HG02642 (cell line): ENCODE measurements around the gene UPF1.

Experiments used
- ATAC-seq: cut with Tn5 transposase; IDR thresholded peaks from one replicate; pipeline ENCODE4 v1.9.1; 2021; ENCODE audit warnings: mild to moderate bottlenecking; ENCODE audit not compliant: unreplicated experiment, poor library complexity

The UPF1 gene

GRCh38 chr19:18831524-18832305 is at the start of gene UPF1:
Gene UPF1, plus strand, starts transcription at chr19:18831959. Its CDS starts 251 bp downstream, at chr19:18832210.
- peak; percentile 81 for ATAC-seq

DNA sequence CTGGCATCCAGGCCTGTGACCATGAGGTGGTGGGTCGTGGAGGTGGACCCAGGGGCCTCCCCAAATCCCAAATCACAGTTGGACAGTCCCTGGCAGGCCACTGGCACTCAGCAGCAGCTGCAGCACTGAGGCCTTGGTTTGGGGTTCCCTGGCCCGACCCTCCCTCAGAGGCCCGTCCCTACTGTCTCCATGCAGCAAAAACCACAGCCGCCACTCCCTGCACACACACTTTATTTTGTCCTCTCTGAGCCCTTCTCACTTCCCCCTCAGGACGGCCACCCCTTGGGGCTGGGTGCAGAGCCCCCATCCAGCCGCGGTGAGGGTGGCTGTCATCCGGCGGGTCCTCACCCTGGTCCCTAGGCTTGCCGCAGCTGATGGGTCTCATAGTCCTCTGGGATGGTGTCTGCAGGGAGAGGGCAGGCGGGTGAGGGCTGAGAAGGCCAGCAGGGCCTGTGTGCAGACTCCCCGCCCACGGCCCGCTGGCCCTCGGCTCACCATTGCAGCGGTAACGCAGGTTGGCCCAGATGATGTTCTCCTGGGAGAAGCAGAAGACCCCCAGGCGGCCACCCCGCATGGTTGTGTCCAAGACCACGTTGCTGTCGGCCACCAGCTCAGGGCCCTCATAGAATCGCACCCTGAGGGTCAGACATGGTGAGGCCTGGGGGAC is 49.1 kb upstream of the UPF1 start:
- ATAC-seq = no peak

DNA sequence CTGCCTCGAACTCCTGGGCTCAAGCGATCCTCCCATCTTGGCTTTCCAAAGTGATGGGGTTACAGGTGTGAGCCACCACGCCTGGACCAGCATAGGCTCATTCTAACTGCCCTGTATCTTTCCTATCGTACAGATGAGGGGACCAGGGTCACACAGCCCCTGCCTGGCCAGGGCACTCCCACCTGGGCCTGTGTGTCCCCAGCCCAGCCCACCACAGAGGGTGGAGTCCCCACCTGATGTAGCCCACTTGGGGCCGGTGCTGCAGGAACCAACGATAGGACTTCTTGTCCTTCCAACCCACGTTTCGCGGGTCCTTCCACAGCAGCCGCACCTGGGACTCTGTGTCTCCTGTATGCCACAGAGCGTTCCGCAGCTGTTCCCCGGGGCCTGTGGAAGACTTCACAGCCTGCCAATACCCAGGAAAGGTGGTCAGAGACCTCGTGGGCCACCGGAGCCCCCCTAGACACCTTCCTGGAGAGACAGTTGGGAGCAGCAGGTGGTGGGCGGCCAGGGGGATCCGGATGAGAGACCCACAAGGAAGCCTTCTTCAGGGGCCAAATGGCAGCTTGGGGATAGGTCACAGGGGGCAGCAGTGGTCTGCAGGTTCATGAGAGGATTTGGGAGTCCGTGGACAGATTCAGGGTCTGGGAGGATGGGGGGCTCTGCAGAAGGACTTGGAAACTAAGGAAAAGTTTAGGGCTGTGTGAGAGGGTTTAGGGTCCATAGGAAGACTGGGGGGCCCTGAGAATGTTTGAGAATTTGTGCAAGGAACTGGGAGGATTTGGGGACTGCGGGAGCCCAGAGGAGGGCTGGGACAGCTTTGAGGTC is 47.6 kb upstream of the UPF1 start:
- ATAC-seq = no peak

DNA sequence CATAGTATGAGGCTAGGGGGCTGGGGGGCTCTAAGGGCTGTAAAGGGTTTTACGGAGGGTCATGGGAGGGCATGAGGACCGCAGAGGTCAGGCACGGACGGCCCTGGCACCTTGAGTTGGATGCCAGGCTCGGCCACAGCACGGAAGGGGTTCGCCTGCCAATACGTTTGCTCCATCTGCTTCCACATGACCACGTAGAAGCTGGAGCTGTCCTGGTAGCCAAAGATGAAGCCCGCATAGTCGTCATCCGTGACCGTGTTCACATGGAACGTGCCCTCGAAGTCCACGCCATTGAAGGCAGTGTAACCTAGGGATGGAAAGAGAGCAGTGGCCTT is 47.0 kb upstream of the UPF1 start:
- no peak for ATAC-seq

GRCh38 chr19:18785179-18786124 is 46.3 kb upstream of the UPF1 start:
- ATAC-seq = no peak

DNA sequence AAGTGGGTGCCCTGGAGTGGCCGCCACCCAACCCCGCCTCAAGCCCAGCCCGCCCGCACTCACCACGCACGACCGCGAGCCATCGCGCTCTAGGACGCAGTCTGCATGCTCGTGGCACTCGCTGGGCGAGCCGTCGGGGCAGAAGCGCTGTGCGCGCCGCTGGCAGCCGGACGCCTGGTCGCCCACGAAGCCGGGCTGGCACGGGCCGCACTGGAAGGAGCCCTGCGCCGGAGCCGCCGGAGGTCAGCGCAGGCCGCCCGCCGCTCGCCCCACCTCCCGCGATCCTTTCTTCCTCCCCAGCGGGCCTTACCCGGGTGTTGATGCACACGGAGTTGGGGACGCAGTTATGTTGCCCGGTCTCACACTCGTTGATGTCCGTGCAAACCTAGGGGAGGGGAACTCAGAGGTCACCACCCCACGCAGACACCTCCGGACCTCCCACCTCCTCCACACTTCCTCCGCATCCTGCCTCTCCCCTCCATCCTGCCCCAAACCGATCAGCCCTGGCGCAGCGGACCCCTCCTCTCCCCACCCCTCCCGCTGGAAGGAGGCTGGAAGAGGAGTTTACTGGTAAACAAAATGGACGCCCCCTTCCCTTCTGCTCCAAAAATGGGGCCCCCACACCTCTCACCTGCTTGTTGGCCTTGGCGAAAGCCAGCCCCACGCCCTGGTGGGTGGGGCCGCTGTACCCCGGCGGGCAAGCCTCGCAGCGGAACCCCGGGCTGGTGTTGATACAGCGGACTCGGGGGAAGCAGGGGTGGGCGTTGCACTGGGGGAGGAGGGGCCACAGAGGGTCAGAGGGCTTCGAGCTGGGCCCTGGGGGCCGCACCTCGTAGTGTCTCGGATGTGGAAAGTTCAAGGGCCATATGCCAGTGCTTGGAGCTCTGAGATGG is 43.0 kb upstream of the UPF1 start:
- no peak for ATAC-seq

- no peak for ATAC-seq
Observed at GRCh38 chr19:18789422-18789869, 42.3 kb upstream of the UPF1 start.

GRCh38 chr19:18789883-18790565 is 41.7 kb upstream of the UPF1 start:
- ATAC-seq = no peak

GRCh38 chr19:18790566-18791314 is 41.0 kb upstream of the UPF1 start, which contains the start of gene COMP:
Gene COMP, minus strand, starts transcription at chr19:18791305. Its CDS starts 36 bp downstream, at chr19:18791269.
- no peak for ATAC-seq

DNA sequence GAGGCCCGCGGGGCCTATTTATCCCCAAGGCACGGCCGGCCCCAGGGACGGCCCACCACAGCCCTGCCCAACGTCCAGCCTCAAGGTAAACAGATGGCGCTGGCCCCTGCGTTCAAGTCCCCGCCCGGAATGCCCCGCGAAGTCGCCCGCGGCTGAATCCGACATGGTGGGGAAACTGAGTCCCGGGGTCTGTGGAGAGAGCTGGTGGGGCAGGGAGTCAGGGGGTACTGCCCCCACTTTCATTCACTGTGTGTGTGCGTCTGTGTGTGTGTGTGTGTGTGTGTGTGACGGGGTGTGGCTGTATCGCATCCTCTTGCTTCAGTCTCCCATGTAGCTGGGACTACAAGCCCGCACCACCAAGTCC is 40.5 kb upstream of the UPF1 start:
- ATAC-seq = no peak

DNA sequence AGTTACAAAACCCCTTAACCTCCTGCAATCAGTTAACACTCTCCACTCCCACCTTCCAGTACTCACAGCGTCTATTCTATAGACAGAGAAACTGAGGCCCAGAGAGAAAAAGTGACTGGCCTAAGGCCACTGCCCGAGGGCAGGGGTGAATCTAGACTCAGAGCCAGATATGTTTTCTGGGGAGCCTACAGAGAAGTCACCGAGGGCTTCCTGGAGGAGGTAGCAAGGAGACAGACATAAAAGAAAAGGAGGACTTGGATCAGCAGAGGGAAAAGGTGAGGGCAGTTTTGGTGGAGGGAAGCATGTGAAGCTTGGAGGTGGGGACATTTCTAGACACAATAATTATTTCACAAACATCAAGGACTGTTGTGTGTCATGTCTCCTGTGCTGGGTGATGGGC is 39.1 kb upstream of the UPF1 start:
- ATAC-seq = no peak

- no peak for ATAC-seq
Observed at GRCh38 chr19:18793144-18794028, 38.4 kb upstream of the UPF1 start.

DNA sequence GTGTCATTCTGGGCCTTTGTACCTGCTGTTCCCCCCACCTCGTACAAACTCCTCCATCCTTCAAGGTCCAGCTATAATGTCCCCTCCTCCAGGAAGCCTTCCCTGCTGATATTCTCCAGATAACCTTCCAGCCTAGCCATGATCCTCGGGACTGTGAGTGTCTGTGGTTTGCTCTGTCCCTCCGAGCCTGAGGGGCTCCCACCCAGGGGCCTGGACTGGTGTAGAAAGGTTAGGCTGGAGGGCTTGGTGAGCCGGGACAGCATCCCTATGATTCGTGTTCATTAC is 37.8 kb upstream of the UPF1 start:
- no peak for ATAC-seq

DNA sequence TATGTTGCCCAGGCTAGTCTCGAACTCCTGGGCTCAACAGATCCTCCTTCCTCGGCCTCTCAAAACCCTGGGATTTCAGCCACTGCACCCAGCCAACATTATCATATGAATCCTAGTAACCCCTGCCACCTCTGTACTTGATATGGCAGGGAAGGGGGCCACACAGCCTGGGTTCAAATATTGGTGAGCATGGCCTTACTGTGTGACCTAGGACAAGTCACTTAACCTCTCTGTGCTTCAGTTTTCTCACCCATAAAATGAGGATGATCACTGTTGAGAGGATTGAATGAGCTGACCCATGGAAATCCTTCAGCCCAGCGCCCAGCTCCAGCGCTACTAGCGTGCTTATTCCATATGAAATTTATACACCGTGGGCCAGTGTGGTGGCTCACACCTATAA is 37.1 kb upstream of the UPF1 start:
- ATAC-seq = no peak

DNA sequence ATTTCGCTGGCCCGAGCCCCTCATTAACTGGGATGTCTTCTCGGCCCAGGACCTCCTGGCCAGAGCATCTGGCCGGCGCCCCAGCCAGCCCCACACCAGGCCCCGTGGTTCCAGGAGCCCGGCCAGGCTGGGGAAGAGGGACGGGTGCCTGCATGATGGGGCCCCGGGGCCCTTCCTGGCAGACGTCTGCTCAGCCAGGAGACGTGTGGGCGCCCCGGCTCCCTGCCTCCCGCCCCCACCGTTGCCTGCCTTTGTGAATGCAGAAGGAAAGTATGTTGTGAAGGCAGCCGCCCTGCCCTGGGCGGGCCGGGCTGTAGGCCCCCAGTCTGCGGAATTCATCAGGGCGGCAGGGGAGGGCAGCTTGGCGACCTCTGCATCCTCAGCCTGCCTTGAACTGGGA is 36.2 kb upstream of the UPF1 start:
- no peak for ATAC-seq

DNA sequence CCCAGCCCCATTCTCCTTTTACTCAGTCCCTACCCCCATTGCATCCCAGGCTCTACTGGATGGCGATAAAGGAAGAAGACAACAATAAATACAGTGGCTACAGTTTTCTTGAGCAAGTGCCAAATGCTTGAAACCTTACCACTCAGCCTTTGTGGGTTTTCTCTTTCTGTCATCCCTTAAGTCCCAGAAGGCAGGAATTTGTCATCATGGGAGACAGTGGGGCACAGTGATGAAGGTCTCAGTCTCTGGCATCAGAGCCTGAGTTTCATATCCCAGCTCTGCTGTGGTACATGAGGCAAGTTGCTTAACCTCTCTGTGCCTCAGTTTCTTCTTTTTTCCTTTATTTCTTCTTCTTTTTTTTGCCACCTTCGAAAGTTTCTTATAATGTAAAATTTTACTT is 35.5 kb upstream of the UPF1 start:
- ATAC-seq = no peak
